HepG2 (cell line): ENCODE data around the gene ACYP2. TPM values are rescaled to one million over a fixed set of nuclear protein-coding genes. Genes with fewer than 3 reads are reported as not detected.

ENCODE experiments used
- ASH2L ChIP-seq: fragments of 300-600, 200-600 bp; sonication (generic); IDR thresholded peaks from 2 replicates; pipeline ENCODE4 v1.7.0; 2017; ENCODE audit warnings: low read depth, mild to moderate bottlenecking, moderate library complexity, mixed read lengths, low read length; ENCODE audit not compliant: insufficient read length
- CBX1 ChIP-seq: IDR thresholded peaks from one replicate; pipeline ENCODE4 v1.6.1; 2016; ENCODE audit warnings: antibody characterized with exemption, low read depth
- DPF2 ChIP-seq: sonication (generic); formaldehyde crosslinking; IDR thresholded peaks from 2 replicates; pipeline ENCODE4 v1.4.0; 2020; ENCODE audit warnings: mild to moderate bottlenecking, low read depth, missing genetic modification reagents, borderline replicate concordance
- ELF3 ChIP-seq: IDR thresholded peaks from 2 replicates; pipeline ENCODE4 v1.6.1; 2016; ENCODE audit warnings: missing genetic modification reagents, missing compliant biosample characterization
- HNF4G ChIP-seq, 2 experiments: sonication (generic) in 1 of 2; formaldehyde crosslinking in 1 of 2; IDR thresholded peaks; 2 replicates each; pipeline versions ENCODE4 v1.4.0 to v1.6.1; 2011 to 2020; ENCODE audit warnings: borderline replicate concordance in 2 of 2, low read depth in 2 of 2, mild to moderate bottlenecking in 2 of 2, low read length in 1 of 2, missing genetic modification reagents in 1 of 2, moderate library complexity in 1 of 2
- IRF2 ChIP-seq: IDR thresholded peaks from 2 replicates; pipeline ENCODE4 v1.6.1; 2018; ENCODE audit warnings: missing genetic modification reagents, missing compliant biosample characterization
- IRX3 ChIP-seq: sonication (generic); formaldehyde crosslinking; IDR thresholded peaks from 2 replicates; pipeline ENCODE4 v1.8.1; 2023; ENCODE audit warnings: mild to moderate bottlenecking, low read depth, missing genetic modification reagents, borderline replicate concordance
- JARID2 ChIP-seq: sonication (generic); formaldehyde crosslinking; IDR thresholded peaks from 2 replicates; pipeline ENCODE4 v1.8.1; 2023; ENCODE audit warnings: missing genetic modification reagents, inconsistent platforms; ENCODE audit not compliant: insufficient replicate concordance
- KMT2A ChIP-seq: sonication (generic); formaldehyde crosslinking; IDR thresholded peaks from 2 replicates; pipeline ENCODE4 v1.4.0; 2020; ENCODE audit warnings: missing genetic modification reagents
- MEIS1 ChIP-seq: sonication (generic); formaldehyde crosslinking; IDR thresholded peaks from 2 replicates; pipeline ENCODE4 v1.9.0; 2021; ENCODE audit warnings: mild to moderate bottlenecking, missing genetic modification reagents, moderate library complexity, borderline replicate concordance
- MEIS2 ChIP-seq: sonication (generic); formaldehyde crosslinking; IDR thresholded peaks from 2 replicates; pipeline ENCODE4 v1.9.0; 2021; ENCODE audit warnings: mild to moderate bottlenecking, missing genetic modification reagents
- MIER2 ChIP-seq: IDR thresholded peaks from 2 replicates; pipeline ENCODE4 v1.6.1; 2016; ENCODE audit warnings: missing biosample characterization, missing genetic modification reagents
- MTA1 ChIP-seq: sonication (generic); formaldehyde crosslinking; IDR thresholded peaks from 2 replicates; pipeline ENCODE4 v1.4.0; 2020; ENCODE audit warnings: missing genetic modification reagents, mild to moderate bottlenecking, borderline replicate concordance
- NFE2L1 ChIP-seq: sonication (generic); formaldehyde crosslinking; IDR thresholded peaks from 2 replicates; pipeline ENCODE4 v1.4.0; 2020; ENCODE audit warnings: missing genetic modification reagents, mild to moderate bottlenecking, borderline replicate concordance
- NR2C2 ChIP-seq: sonication (generic); formaldehyde crosslinking; IDR thresholded peaks from 2 replicates; pipeline ENCODE4 v1.4.0; 2020; ENCODE audit warnings: missing genetic modification reagents, mild to moderate bottlenecking, moderate library complexity, borderline replicate concordance
- PHF20 ChIP-seq: sonication (generic); formaldehyde crosslinking; IDR thresholded peaks from 2 replicates; pipeline ENCODE4 v1.5.0; 2020; ENCODE audit warnings: mild to moderate bottlenecking, missing genetic modification reagents
- POLR2AphosphoS2 ChIP-seq: IDR thresholded peaks from 2 replicates; pipeline ENCODE4 v1.6.1; 2011; ENCODE audit warnings: low read depth, low read length, improper control_type of control experiment
- RBFOX2 ChIP-seq: fragments of 200-400 bp; formaldehyde crosslinking; IDR thresholded peaks from 2 replicates; pipeline ENCODE4 v1.6.1; 2017; ENCODE audit warnings: low read depth, mild to moderate bottlenecking, low read length
- SATB2 ChIP-seq: sonication (generic); formaldehyde crosslinking; IDR thresholded peaks from 2 replicates; pipeline ENCODE4 v1.5.0; 2020; ENCODE audit warnings: missing genetic modification reagents
- SIX4 ChIP-seq: sonication (generic); formaldehyde crosslinking; IDR thresholded peaks from 2 replicates; pipeline ENCODE4 v1.4.0; 2020; ENCODE audit warnings: missing genetic modification reagents
- SMAD9 ChIP-seq: sonication (generic); formaldehyde crosslinking; IDR thresholded peaks from 2 replicates; pipeline ENCODE4 v1.5.1; 2020; ENCODE audit warnings: mild to moderate bottlenecking, missing genetic modification reagents
- SRSF9 ChIP-seq: fragments of 200-400 bp; formaldehyde crosslinking; IDR thresholded peaks from 2 replicates; pipeline ENCODE4 v1.6.1; 2018; ENCODE audit warnings: borderline replicate concordance, mild to moderate bottlenecking, low read depth, low read length; ENCODE audit not compliant: insufficient read depth, poor library complexity, severe bottlenecking
- TAF1 ChIP-seq: sonication (generic); formaldehyde crosslinking; IDR thresholded peaks from 2 replicates; pipeline ENCODE4 v1.4.0; 2020; ENCODE audit warnings: missing genetic modification reagents
- TCF7 ChIP-seq: sonication (generic); IDR thresholded peaks from 2 replicates; pipeline ENCODE4 v1.6.1; 2016; ENCODE audit warnings: antibody characterized with exemption, low read depth
- XBP1 ChIP-seq: sonication (generic); formaldehyde crosslinking; IDR thresholded peaks from 2 replicates; pipeline ENCODE4 v1.5.0; 2020; ENCODE audit warnings: missing genetic modification reagents
- ZNF264 ChIP-seq: sonication (generic); formaldehyde crosslinking; IDR thresholded peaks from 2 replicates; pipeline ENCODE4 v1.4.0; 2020; ENCODE audit warnings: missing genetic modification reagents
- ZNF563 ChIP-seq: sonication (generic); formaldehyde crosslinking; IDR thresholded peaks from 2 replicates; pipeline ENCODE4 v1.8.0; 2022; ENCODE audit warnings: mild to moderate bottlenecking, moderate library complexity, missing genetic modification reagents
- ZNF792 ChIP-seq: IDR thresholded peaks from 2 replicates; pipeline ENCODE4 v1.6.1; 2016
- polyA plus RNA-seq, 8 experiments: library from polyadenylated mRNA; depleted of rRNA in 3 of 8; stranded (reverse) in 7 of 8; unstranded in 1 of 8; fragments of >200 nt; fragmentation: Illumina TruSeq in 4 of 8; extraction: Trizol in 4 of 8; gene quantifications; 2 replicates each; pipeline versions ENCODE4 v1.2.1 to v1.2.3, GENCODE V29; 2011 to 2016; ENCODE audit warnings: low read depth in 4 of 8, missing spikeins in 1 of 8, mixed read lengths in 1 of 8; ENCODE audit not compliant: insufficient read depth in 1 of 8
- total RNA-seq, 5 experiments: library from RNA; depleted of rRNA; stranded (reverse); fragments of >200 nt; fragmentation: Illumina TruSeq; extraction: Trizol; gene quantifications; 2 replicates each; pipeline ENCODE4 v1.2.3, GENCODE V29; 2016; ENCODE audit warnings: low read depth in 1 of 5
- TF ChIP-seq, protein P1 (sequence below): sonication (generic); formaldehyde crosslinking; IDR thresholded peaks from 2 replicates; pipeline ENCODE4 v1.4.0; 2020; ENCODE audit warnings: mild to moderate bottlenecking, low read depth, missing genetic modification reagents
- TF ChIP-seq, protein P2 (sequence below): sonication (generic); formaldehyde crosslinking; IDR thresholded peaks from 2 replicates; pipeline ENCODE4 v1.5.0; 2020; ENCODE audit warnings: missing genetic modification reagents, mild to moderate bottlenecking, borderline replicate concordance
- TF ChIP-seq, protein P3 (sequence below): sonication (generic); formaldehyde crosslinking; IDR thresholded peaks from 2 replicates; pipeline ENCODE4 v1.4.0; 2020; ENCODE audit warnings: missing genetic modification reagents, mild to moderate bottlenecking, borderline replicate concordance

ACYP2 gene
- total and polyA plus RNA-seq, 2 of the 13 experiments (the other 11 are each of a cell fraction or from before 2014, with no cell fraction given) = 12.3 to 12.7 TPM

DNA sequence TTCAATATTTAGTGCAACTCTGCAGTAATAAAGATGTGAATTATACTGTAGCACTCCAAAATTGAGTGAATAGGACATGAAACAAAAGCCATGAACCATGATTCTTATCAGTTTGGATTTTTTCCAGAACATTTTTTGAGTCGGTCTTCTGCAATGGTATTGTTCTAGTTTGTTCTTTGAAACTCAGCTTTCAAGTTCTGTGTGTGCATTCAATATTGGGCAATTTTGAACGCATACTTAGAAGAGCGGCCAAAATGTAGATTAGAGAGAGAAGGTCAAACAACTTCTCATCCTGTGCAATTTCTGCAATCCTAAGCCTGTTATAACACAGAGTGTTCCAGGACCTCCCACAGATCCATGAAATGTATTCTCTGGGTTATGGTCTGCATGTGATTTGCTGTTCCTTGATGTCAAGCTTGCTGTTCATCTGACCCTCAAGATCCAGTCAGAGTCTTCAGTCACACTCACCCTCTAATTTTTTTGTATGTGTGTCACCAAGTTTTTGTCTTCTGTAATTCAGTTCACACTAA is 92.3 kb downstream of the ACYP2 start (continued):
- TF ChIP-seq NR2C2 (CRISPR knock-in tag) (peak; percentile 67; the same call in 1 of the 2 replicates), RBFOX2 (no peak), PHF20 (CRISPR knock-in tag) (no peak), ZNF563 (no peak), ZNF264 (CRISPR knock-in tag) (peak; percentile 88; the same call in 1 of the 2 replicates), ASH2L (peak; percentile 75), MEIS1 (CRISPR knock-in tag) (no peak), NFE2L1 (CRISPR knock-in tag) (no peak), ZNF792 (peak; percentile 91), TCF7 (peak; percentile 99), IRX3 (CRISPR knock-in tag) (no peak), SIX4 (CRISPR knock-in tag) (peak; percentile 83), XBP1 (no peak), MIER2 (CRISPR knock-in tag) (peak; percentile 88), JARID2 (CRISPR knock-in tag) (no peak), DPF2 (CRISPR knock-in tag) (peak; percentile 81), HNF4G (IDR thresholded peaks at IDR 0.05; ENCODE audit: borderline replicate concordance, low read depth, low read length) (peak; percentile 82), HNF4G (CRISPR knock-in tag; IDR thresholded peaks at IDR 0.05; ENCODE audit: borderline replicate concordance, low read depth) (no peak), IRF2 (peak; percentile 83), POLR2AphosphoS2 (no peak), SATB2 (CRISPR knock-in tag) (peak; percentile 34; the same call in 1 of the 2 replicates), KMT2A (CRISPR knock-in tag) (no peak), ELF3 (CRISPR knock-in tag) (peak; percentile 80), SMAD9 (CRISPR knock-in tag) (no peak), TAF1 (CRISPR knock-in tag) (no peak), MEIS2 (CRISPR knock-in tag) (no peak), CBX1 (no peak), MTA1 (no peak), SRSF9 (no peak)
- TF ChIP-seq, protein P1, sequence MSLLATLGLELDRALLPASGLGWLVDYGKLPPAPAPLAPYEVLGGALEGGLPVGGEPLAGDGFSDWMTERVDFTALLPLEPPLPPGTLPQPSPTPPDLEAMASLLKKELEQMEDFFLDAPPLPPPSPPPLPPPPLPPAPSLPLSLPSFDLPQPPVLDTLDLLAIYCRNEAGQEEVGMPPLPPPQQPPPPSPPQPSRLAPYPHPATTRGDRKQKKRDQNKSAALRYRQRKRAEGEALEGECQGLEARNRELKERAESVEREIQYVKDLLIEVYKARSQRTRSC (CRISPR knock-in tag) = no peak
- TF ChIP-seq, protein P2, sequence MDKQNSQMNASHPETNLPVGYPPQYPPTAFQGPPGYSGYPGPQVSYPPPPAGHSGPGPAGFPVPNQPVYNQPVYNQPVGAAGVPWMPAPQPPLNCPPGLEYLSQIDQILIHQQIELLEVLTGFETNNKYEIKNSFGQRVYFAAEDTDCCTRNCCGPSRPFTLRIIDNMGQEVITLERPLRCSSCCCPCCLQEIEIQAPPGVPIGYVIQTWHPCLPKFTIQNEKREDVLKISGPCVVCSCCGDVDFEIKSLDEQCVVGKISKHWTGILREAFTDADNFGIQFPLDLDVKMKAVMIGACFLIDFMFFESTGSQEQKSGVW (CRISPR knock-in tag) = no peak
- TF ChIP-seq, protein P3, sequence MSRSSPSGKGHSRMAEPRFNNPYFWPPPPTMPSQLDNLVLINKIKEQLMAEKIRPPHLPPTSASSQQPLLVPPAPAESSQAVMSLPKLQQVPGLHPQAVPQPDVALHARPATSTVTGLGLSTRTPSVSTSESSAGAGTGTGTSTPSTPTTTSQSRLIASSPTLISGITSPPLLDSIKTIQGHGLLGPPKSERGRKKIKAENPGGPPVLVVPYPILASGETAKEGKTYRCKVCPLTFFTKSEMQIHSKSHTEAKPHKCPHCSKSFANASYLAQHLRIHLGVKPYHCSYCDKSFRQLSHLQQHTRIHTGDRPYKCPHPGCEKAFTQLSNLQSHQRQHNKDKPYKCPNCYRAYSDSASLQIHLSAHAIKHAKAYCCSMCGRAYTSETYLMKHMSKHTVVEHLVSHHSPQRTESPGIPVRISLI (CRISPR knock-in tag) = peak; percentile 66; the same call in 1 of the 2 replicates
